Psoas muscle (tissue), 8 donors: ENCODE measurements around the gene CCN2. TPM values are rescaled to one million over a fixed set of nuclear protein-coding genes. Genes with fewer than 3 reads are reported as not detected.
"Not testable (repeated sequence)": the region's sequence is repeated elsewhere in the genome, so short reads cannot be mapped to it uniquely, and the experiment has no call there.

Experiments
- ATAC-seq, 4 donors: fragments of 200-7000 bp; cut with Tn5 transposase; one replicate each; pipeline ENCODE4 v1.9.1; 2020; ENCODE audit warnings: moderate library complexity in 3 of 4, mild to moderate bottlenecking in 2 of 4
- DNase-seq, 2 donors: peaks; one replicate each; pipeline ENCODE4 v3.0.0-alpha.2; 2020
- H3K27ac ChIP-seq: fragments of 200-600 bp; one replicate; pipeline ENCODE4 v1.8.0; 2022
- H3K27me3 ChIP-seq, 3 donors: fragments of 200-600 bp in 1 of 3; one replicate each; pipeline versions ENCODE4 v1.6.1 to v1.8.0; 2013 to 2022; ENCODE audit warnings: low read length in 2 of 3, mild to moderate bottlenecking in 2 of 3, moderate library complexity in 1 of 3; ENCODE audit not compliant: insufficient read depth in 3 of 3
- H3K36me3 ChIP-seq, 2 donors: fragments of 200-600 bp in 1 of 2; one replicate each; pipeline versions ENCODE4 v1.6.1 to v1.8.0; 2013 to 2022; ENCODE audit warnings: low read depth in 1 of 2, mild to moderate bottlenecking in 1 of 2, moderate library complexity in 1 of 2; ENCODE audit not compliant: insufficient read depth in 1 of 2
- H3K4me1 ChIP-seq: fragments of 200-600 bp; one replicate; pipeline ENCODE4 v1.8.0; 2022
- H3K4me3 ChIP-seq: fragments of 200-600 bp; one replicate; pipeline ENCODE4 v1.8.0; 2022; ENCODE audit warnings: mild to moderate bottlenecking
- H3K9me3 ChIP-seq: fragments of 200-600 bp; one replicate; pipeline ENCODE4 v1.8.0; 2022
- CTCF ChIP-seq: fragments of 200-600 bp; IDR thresholded peaks from one replicate; pipeline ENCODE4 v1.8.0; 2022; ENCODE audit warnings: antibody characterized with exemption
- WGBS, 3 donors: extraction: QIAGEN DNeasy Blood & Tissue Kit; methylation state at CpG; one replicate each; pipeline versions ENCODE4 v1.1.6 to v1.1.7; 2013; 5-methylcytosine and 5-hydroxymethylcytosine counted together
- intact Hi-C, 2 donors: fragments of 100-400 bp; cut with DNase I; formaldehyde crosslinking; loops; one replicate each; pipeline versions ENCODE4 v1.11.0 to v1.14.2; 2022
- polyA plus RNA-seq, 3 donors: library from polyadenylated mRNA; stranded (reverse); fragments of 200-250 nt; gene quantifications; one replicate each; pipeline ENCODE4 v1.2.3, GENCODE V29; 2013
- total RNA-seq, 4 donors: library from RNA; stranded (reverse); fragmentation: NEBNext Ultra II Directional in 2 of 4; extraction: Animal tissue kit (Norgen Biotek cat#: 25700) in 2 of 4; gene quantifications; one replicate each; pipeline versions ENCODE4 v1.2.1 to v1.2.4, GENCODE V29; 2021 to 2023
- donor health status: healthy with polysubstance abuse.
- donor health status: DM: no; HTN: no; CAD: no; lungs with moderate emphysema.
- donor health status: Bipolar disorder and iron deficiency.
- donor health status: healthy.
- donor health status: DM: yes; HTN: yes; CAD: no.
- donor health status: DM: no; HTN: no; CAD: no.
- donor health status: DM: no; HTN: no; CAD: no.
- donor health status: DM: yes; HTN: yes; CAD: no.

Gene CCN2
- total and polyA plus RNA-seq, 7 donors: 4.1 to 25.0 (median 14.3) TPM

- no peak for TF ChIP-seq CTCF
- intact Hi-C loops: loop anchor here (5.0 to 10.0 kb wide), 3 partner anchors 124 to 574 kb away; no protein-coding TSS in a partner anchor
- no peaks in the 10 kb centered on the region for H3K9me3 ChIP-seq
- no peak for DNase-seq
- 61 to 84% (median 76%) methylated on average over 4 of the region's 4 CpGs for WGBS, 3 donors
- ATAC-seq: no peak
- no peak overlapping the region for H3K4me3 ChIP-seq
- H3K36me3 ChIP-seq: no peaks in the 10 kb centered on the region
- H3K27ac ChIP-seq: no peak overlapping the region
- H3K4me1 ChIP-seq: no peaks in the 10 kb centered on the region
- H3K27me3 ChIP-seq: peaks cover 0 to 6% (median 4%) of the 10 kb centered on the region in 3 donors
Observed at GRCh38 chr6:131910956-131911355, 40.2 kb downstream of the CCN2 start.

- Histone ChIP-seq H3K4me3 (no peak overlapping the region), H3K9me3 (no peaks in the 10 kb centered on the region), H3K27me3 (peaks cover 0 to 6% (median 4%) of the 10 kb centered on the region in 3 donors), H3K36me3 (no peaks in the 10 kb centered on the region), H3K4me1 (no peaks in the 10 kb centered on the region), H3K27ac (no peak overlapping the region)
- WGBS, 3 donors: 93 to 98% (median 96%) methylated on average over 1 of the region's 1 CpG
- DNase-seq (no peak), ATAC-seq (no peak)
- TF ChIP-seq CTCF: no peak
- intact Hi-C loops: loop anchor here (5.0 to 10.0 kb wide), 3 partner anchors 123 to 575 kb away; no protein-coding TSS in a partner anchor
Observed at GRCh38 chr6:131910219-131910589, 41.0 kb downstream of the CCN2 start.

- DNase-seq: peak in 1 of 2 donors; percentile 48
- no peak overlapping the region for H3K4me3 ChIP-seq
- WGBS, 3 donors: 64 to 71% (median 65%) methylated on average over 4 of the region's 4 CpGs
- no peaks in the 10 kb centered on the region for H3K36me3 ChIP-seq
- peak; percentile 59 to 85 (median 71) for ATAC-seq
- H3K9me3 ChIP-seq: no peaks in the 10 kb centered on the region
- peak; percentile 89 for TF ChIP-seq CTCF
- intact Hi-C loops: loop anchor here (5.0 to 10.0 kb wide), 3 partner anchors 122 to 575 kb away; no protein-coding TSS in a partner anchor
- H3K27me3 ChIP-seq: peaks cover 0 to 6% (median 4%) of the 10 kb centered on the region in 3 donors
- no peak overlapping the region for H3K27ac ChIP-seq
- H3K4me1 ChIP-seq: no peaks in the 10 kb centered on the region
Observed at GRCh38 chr6:131909408-131910218, 41.6 kb downstream of the CCN2 start.

GRCh38 chr6:131908787-131909186 is 42.4 kb downstream of the CCN2 start:
- intact Hi-C loops, H3K27ac ChIP-seq, ATAC-seq, H3K4me1 ChIP-seq, H3K27me3 ChIP-seq, H3K9me3 ChIP-seq, H3K36me3 ChIP-seq, H3K4me3 ChIP-seq, DNase-seq: not testable (repeated sequence)
- 72 to 86% (median 85%) methylated on average over 3 of the region's 3 CpGs for WGBS, 3 donors

- ATAC-seq, DNase-seq, H3K4me1 ChIP-seq, intact Hi-C loops, H3K27me3 ChIP-seq, H3K9me3 ChIP-seq, H3K4me3 ChIP-seq, H3K27ac ChIP-seq, H3K36me3 ChIP-seq: not testable (repeated sequence)
- WGBS, 3 donors: 70 to 82% (median 76%) methylated on average over 9 to 11 of the region's 12 CpGs
Observed at GRCh38 chr6:131903734-131904133, 47.4 kb downstream of the CCN2 start.

GRCh38 chr6:131901326-131901873 is 49.8 kb downstream of the CCN2 start:
- not testable (repeated sequence) for DNase-seq

More at GRCh38 chr6:131901326-131901873, 49.8 kb downstream of the CCN2 start:
- H3K4me1 ChIP-seq, ATAC-seq, H3K9me3 ChIP-seq, intact Hi-C loops, H3K4me3 ChIP-seq, H3K27me3 ChIP-seq, H3K36me3 ChIP-seq, H3K27ac ChIP-seq: not testable (repeated sequence)
- 87 to 91% (median 89%) methylated on average over 5 of the region's 5 CpGs for WGBS, 3 donors
